Activated CD4-positive, alpha-beta T cell treated with anti-CD3 and anti-CD28 coated beads for 36 hours (primary cell): ENCODE measurements around the gene CDKN2AIP. TPM values are rescaled to one million over a fixed set of nuclear protein-coding genes. Genes with fewer than 3 reads are reported as not detected.

Source experiments
- ATAC-seq: fragments of 200-7000 bp; cut with Tn5 transposase; one replicate; pipeline ENCODE4 v1.10.0; 2021; ENCODE audit warnings: mild to moderate bottlenecking, moderate library complexity
- CTCF ChIA-PET: fragments of 350-600 bp; sonication (Branson Sonifier 250); formaldehyde crosslinking; loops from one replicate; lab custom pipeline; 2021; ENCODE audit warnings: antibody characterized with exemption; lab: Charles Lee
- POLR2A ChIA-PET: fragments of 350-600 bp; sonication (Branson Sonifier 250); formaldehyde crosslinking; loops from one replicate; lab custom pipeline; 2021; ENCODE audit warnings: antibody characterized with exemption, inconsistent platforms; lab: Charles Lee
- DNase-seq: peaks from one replicate; pipeline ENCODE4 v3.0.0-alpha.2; 2020
- H3K27ac Mint-ChIP-seq: one replicate; pipeline ENCODE4 v1.8.0; 2021; ENCODE audit warnings: mixed read lengths
- H3K27me3 Mint-ChIP-seq: one replicate; pipeline ENCODE4 v1.8.0; 2021; ENCODE audit warnings: mixed read lengths
- H3K36me3 Mint-ChIP-seq: one replicate; pipeline ENCODE4 v1.8.0; 2021; ENCODE audit warnings: low read depth, mixed read lengths
- H3K4me1 Mint-ChIP-seq: one replicate; pipeline ENCODE4 v1.8.0; 2021; ENCODE audit warnings: mixed read lengths
- H3K4me3 Mint-ChIP-seq: one replicate; pipeline ENCODE4 v1.8.0; 2021; ENCODE audit warnings: mild to moderate bottlenecking, moderate library complexity, mixed read lengths
- H3K9me3 Mint-ChIP-seq: one replicate; pipeline ENCODE4 v1.8.0; 2021; ENCODE audit warnings: low read depth, mixed read lengths
- intact Hi-C, 2 experiments: fragments of 100-400 bp; cut with DNase I in 1 of 2; cut with micrococcal nuclease in 1 of 2; formaldehyde crosslinking; loops; one replicate each; pipeline versions ENCODE4 v1.14.2 to v1.15.1; 2022 to 2024; cut with DNase I, micrococcal nuclease
- total RNA-seq, 2 experiments: library from RNA; stranded (reverse); gene quantifications; one replicate each; pipeline ENCODE4 v1.2.3, GENCODE V29; 2021

CDKN2AIP gene, protein sequence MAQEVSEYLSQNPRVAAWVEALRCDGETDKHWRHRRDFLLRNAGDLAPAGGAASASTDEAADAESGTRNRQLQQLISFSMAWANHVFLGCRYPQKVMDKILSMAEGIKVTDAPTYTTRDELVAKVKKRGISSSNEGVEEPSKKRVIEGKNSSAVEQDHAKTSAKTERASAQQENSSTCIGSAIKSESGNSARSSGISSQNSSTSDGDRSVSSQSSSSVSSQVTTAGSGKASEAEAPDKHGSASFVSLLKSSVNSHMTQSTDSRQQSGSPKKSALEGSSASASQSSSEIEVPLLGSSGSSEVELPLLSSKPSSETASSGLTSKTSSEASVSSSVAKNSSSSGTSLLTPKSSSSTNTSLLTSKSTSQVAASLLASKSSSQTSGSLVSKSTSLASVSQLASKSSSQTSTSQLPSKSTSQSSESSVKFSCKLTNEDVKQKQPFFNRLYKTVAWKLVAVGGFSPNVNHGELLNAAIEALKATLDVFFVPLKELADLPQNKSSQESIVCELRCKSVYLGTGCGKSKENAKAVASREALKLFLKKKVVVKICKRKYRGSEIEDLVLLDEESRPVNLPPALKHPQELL
- 10 to 100 TPM; 19.4 to 22.8 TPM for total RNA-seq

GRCh38 chr4:183444214-183445096 is at the start of gene CDKN2AIP:
Gene CDKN2AIP (plus strand): TSS chr4:183444636. CDS start chr4:183444798, 162 bp downstream.
- Mint-ChIP-seq H3K27ac (peak within 1 kb of the TSS; percentile 97), H3K27me3 (no peaks in the 10 kb centered on the region), H3K36me3 (peaks cover 36% of the 10 kb centered on the region), H3K4me3 (peak within 1 kb of the TSS; percentile 97), H3K9me3 (no peaks in the 10 kb centered on the region), H3K4me1 (peaks cover 42% of the 10 kb centered on the region)
- intact Hi-C loops = loop anchor here (1.0 to 10.0 kb wide), 11 partner anchors 37 to 1950 kb away; partner anchors contain the start of genes DCTD (in 2 of the 2), RWDD4 (in 2 of the 2), TRAPPC11 (in 2 of the 2) and ANKRD37 (in 1 of the 2)
- ChIA-PET CTCF (interaction anchor here (0.7 to 1.8 kb wide), 5 partner anchors 10 to 1124 kb away, joined by 3 to 8 read pairs (median 4); no protein-coding TSS in a partner anchor), POLR2A (interaction anchor here (0.7 to 2.1 kb wide), 4 partner anchors 10 to 370 kb away, joined by 3 to 6 read pairs (median 4); no protein-coding TSS in a partner anchor)
- DNase-seq = peak; percentile 95
- peak; percentile 87 for ATAC-seq

- DNase-seq = no peak
- ATAC-seq = no peak
- intact Hi-C loops = loop anchor here (5.0 kb wide), 3 partner anchors 48 to 478 kb away; partner anchors contain the start of genes DCTD (in 1 of the 2) and WWC2 (in 1 of the 2)
- no peak overlapping the region for H3K27ac Mint-ChIP-seq
- H3K4me1 Mint-ChIP-seq = peaks cover 26% of the 10 kb centered on the region
- no peak overlapping the region for H3K4me3 Mint-ChIP-seq
- ChIA-PET POLR2A (no interaction called here), CTCF (interaction anchor here (0.8 to 1.3 kb wide), 2 partner anchors 8 to 12 kb away, joined by 3 read pairs; no protein-coding TSS in a partner anchor)
- no peaks in the 10 kb centered on the region for H3K36me3 Mint-ChIP-seq
- H3K27me3 Mint-ChIP-seq = peaks cover 3% of the 10 kb centered on the region
- peaks cover 2% of the 10 kb centered on the region for H3K9me3 Mint-ChIP-seq
Measured at GRCh38 chr4:183395395-183395794, 49.0 kb upstream of the CDKN2AIP start.

- ATAC-seq (peak; percentile 77), DNase-seq (no peak)
- Mint-ChIP-seq H3K4me3 (no peak overlapping the region), H3K4me1 (peaks cover 26% of the 10 kb centered on the region), H3K27me3 (peaks cover 5% of the 10 kb centered on the region), H3K36me3 (no peaks in the 10 kb centered on the region), H3K9me3 (peaks cover 2% of the 10 kb centered on the region), H3K27ac (peak overlapping the region; percentile 32)
- intact Hi-C loops = loop anchor here (5.0 kb wide), 3 partner anchors 49 to 479 kb away; partner anchors contain the start of genes DCTD (in 1 of the 2) and WWC2 (in 1 of the 2)
- ChIA-PET POLR2A (no interaction called here), CTCF (interaction anchor here (0.6 to 1.3 kb wide), 4 partner anchors 7 to 38 kb away, joined by 3 to 4 read pairs (median 3); no protein-coding TSS in a partner anchor)
Measured at GRCh38 chr4:183396227-183396637, 48.2 kb upstream of the CDKN2AIP start.

- intact Hi-C loops = loop anchor here (1.0 to 5.0 kb wide), 6 partner anchors 9 to 481 kb away; partner anchors contain the start of genes DCTD (in 1 of the 2) and WWC2 (in 1 of the 2)
Measured at GRCh38 chr4:183397741-183398297, 46.6 kb upstream of the CDKN2AIP start.

GRCh38 chr4:183398298-183399125 is 45.9 kb upstream of the CDKN2AIP start:
- H3K9me3 Mint-ChIP-seq = peaks cover 2% of the 10 kb centered on the region
- ATAC-seq (peak; percentile 84), DNase-seq (peak; percentile 83)
- ChIA-PET POLR2A (no interaction called here), CTCF (interaction anchor here (0.6 to 1.4 kb wide), 2 partner anchors 9 to 23 kb away, joined by 3 to 7 read pairs; no protein-coding TSS in a partner anchor)
- intact Hi-C loops = loop anchor here (1.0 to 5.0 kb wide), 6 partner anchors 9 to 481 kb away; partner anchors contain the start of genes DCTD (in 1 of the 2) and WWC2 (in 1 of the 2)
- peak overlapping the region; percentile 69 for H3K4me3 Mint-ChIP-seq
- peaks cover 30% of the 10 kb centered on the region for H3K4me1 Mint-ChIP-seq
- peaks cover 5% of the 10 kb centered on the region for H3K27me3 Mint-ChIP-seq
- peak overlapping the region; percentile 90 for H3K27ac Mint-ChIP-seq
- H3K36me3 Mint-ChIP-seq = no peaks in the 10 kb centered on the region

More at GRCh38 chr4:183397741-183398297, 46.6 kb upstream of the CDKN2AIP start:
- ATAC-seq = no peak
- H3K27me3 Mint-ChIP-seq = peaks cover 5% of the 10 kb centered on the region
- H3K36me3 Mint-ChIP-seq = no peaks in the 10 kb centered on the region
- peak overlapping the region; percentile 12 for H3K4me3 Mint-ChIP-seq
- H3K4me1 Mint-ChIP-seq = peaks cover 28% of the 10 kb centered on the region
- peak overlapping the region; percentile 14 for H3K27ac Mint-ChIP-seq
- CTCF ChIA-PET = interaction anchor here (0.6 to 1.4 kb wide), 2 partner anchors 10 to 24 kb away, joined by 3 to 7 read pairs; no protein-coding TSS in a partner anchor
- peaks cover 2% of the 10 kb centered on the region for H3K9me3 Mint-ChIP-seq
- POLR2A ChIA-PET = no interaction called here
- no peak for DNase-seq

DNA sequence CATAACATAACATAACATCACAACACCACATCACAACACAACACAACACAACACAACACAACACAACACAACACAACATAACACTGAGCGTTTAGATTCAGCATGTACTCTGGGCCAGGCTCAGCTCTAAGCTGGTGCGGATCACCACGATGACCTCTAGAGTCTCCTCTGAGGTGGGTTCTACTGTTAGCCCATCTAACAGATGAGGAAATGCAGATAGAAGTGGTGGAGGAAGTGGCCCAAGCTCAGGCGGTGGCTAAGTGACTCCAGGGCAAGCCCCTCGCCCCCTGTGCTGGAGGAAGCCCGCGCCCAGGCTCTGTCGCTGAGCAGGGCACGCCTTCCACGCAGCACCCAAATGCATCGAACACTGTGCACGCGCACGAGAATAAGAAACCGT is 45.3 kb upstream of the CDKN2AIP start:
- ATAC-seq = no peak
- no peak for DNase-seq
- no peak overlapping the region for H3K27ac Mint-ChIP-seq
- peaks cover 5% of the 10 kb centered on the region for H3K27me3 Mint-ChIP-seq
- ChIA-PET CTCF (interaction anchor here (1.4 kb wide), 1 partner anchor 8 kb away, joined by 7 read pairs; no protein-coding TSS in a partner anchor), POLR2A (interaction anchor here (0.6 kb wide), 1 partner anchor 839 kb away, joined by 3 read pairs; no protein-coding TSS in a partner anchor)
- intact Hi-C loops = loop anchor here (2.0 to 5.0 kb wide), 4 partner anchors 52 to 482 kb away; partner anchors contain the start of genes DCTD (in 1 of the 2) and WWC2 (in 1 of the 2)
- H3K4me1 Mint-ChIP-seq = peaks cover 32% of the 10 kb centered on the region
- no peaks in the 10 kb centered on the region for H3K36me3 Mint-ChIP-seq
- H3K9me3 Mint-ChIP-seq = peaks cover 2% of the 10 kb centered on the region
- peak overlapping the region; percentile 69 for H3K4me3 Mint-ChIP-seq

DNA sequence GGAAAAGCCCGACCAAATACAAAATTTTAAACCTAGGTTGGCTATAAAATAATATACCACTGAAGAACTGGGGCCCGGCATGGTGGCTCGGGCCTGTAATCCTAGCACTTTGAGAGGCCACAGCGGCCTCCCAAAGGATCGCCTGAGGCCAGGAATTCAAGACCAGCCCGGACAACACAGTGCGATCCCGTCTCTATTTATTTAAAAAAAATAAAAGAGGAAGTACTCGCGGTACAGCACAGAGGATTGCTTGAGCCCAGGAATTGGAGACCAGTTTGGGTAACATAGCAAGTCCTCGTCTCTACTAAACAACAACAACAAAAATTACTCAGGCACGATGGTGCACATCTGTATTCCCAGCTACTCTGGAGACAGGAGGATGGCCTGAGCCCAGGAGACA is 44.8 kb upstream of the CDKN2AIP start:
- Mint-ChIP-seq H3K9me3 (peaks cover 2% of the 10 kb centered on the region), H3K4me3 (no peak overlapping the region), H3K27me3 (peaks cover 5% of the 10 kb centered on the region), H3K27ac (no peak overlapping the region), H3K36me3 (no peaks in the 10 kb centered on the region), H3K4me1 (peaks cover 32% of the 10 kb centered on the region)
- intact Hi-C loops = loop anchor here (2.0 to 10.0 kb wide), 6 partner anchors 52 to 482 kb away; partner anchors contain the start of genes DCTD (in 1 of the 2) and WWC2 (in 1 of the 2)
- DNase-seq = no peak
- no peak for ATAC-seq
- POLR2A ChIA-PET = interaction anchor here (0.6 kb wide), 1 partner anchor 838 kb away, joined by 3 read pairs; no protein-coding TSS in a partner anchor
- CTCF ChIA-PET = no interaction called here

DNA sequence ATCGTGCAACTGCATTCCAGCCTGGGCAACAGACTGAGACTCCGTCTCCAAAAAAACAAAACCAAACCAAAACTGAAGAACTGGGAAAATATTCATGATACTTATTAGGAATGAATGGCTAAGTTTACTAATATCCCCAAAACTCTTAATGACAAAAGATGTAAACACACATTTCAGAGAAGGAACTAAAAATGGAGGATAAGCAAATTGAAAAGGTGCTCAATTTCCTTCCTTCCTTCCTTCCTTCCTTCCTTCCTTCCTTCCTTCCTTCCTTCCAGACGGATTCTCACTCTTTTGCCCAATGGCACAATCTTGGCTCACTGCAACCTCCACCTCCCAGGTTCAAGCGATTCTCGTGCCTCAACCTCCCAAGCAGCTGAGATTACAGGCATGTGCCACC is 44.4 kb upstream of the CDKN2AIP start:
- H3K27ac Mint-ChIP-seq = no peak overlapping the region
- H3K9me3 Mint-ChIP-seq = peaks cover 2% of the 10 kb centered on the region
- intact Hi-C loops = loop anchor here in 1 of 2 experiments (10.0 kb wide), 2 partner anchors 135 to 325 kb away; no protein-coding TSS in a partner anchor
- peaks cover 32% of the 10 kb centered on the region for H3K4me1 Mint-ChIP-seq
- no peak for ATAC-seq
- H3K27me3 Mint-ChIP-seq = peaks cover 5% of the 10 kb centered on the region
- no peak for DNase-seq
- no peaks in the 10 kb centered on the region for H3K36me3 Mint-ChIP-seq
- ChIA-PET CTCF (no interaction called here), POLR2A (interaction anchor here (0.6 kb wide), 1 partner anchor 838 kb away, joined by 3 read pairs; no protein-coding TSS in a partner anchor)
- H3K4me3 Mint-ChIP-seq = no peak overlapping the region

DNA sequence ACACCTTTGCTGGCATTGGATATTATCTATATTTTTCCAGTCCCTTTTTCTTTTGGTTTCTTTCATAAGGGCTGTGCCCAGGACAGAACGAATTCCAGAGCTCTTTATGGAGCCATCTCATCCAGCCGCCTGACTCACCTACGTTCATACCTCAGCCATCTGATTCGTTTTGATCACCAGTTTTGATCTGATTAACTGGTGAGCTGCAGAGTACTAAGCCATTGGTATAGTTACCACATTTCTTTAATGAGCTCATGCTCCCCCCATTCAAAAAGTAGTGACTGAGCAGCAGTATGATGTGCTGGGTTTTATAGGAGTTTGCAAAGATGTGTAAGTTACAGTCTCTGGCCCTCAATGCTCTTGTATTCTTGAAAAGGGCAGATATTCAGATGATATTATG is 43.0 kb upstream of the CDKN2AIP start:
- CTCF ChIA-PET = interaction anchor here (0.6 to 1.4 kb wide), 4 partner anchors 10 to 328 kb away, joined by 3 read pairs; no protein-coding TSS in a partner anchor
- Mint-ChIP-seq H3K4me1 (peaks cover 29% of the 10 kb centered on the region), H3K27me3 (peaks cover 5% of the 10 kb centered on the region), H3K4me3 (no peak overlapping the region), H3K9me3 (peaks cover 1% of the 10 kb centered on the region), H3K36me3 (no peaks in the 10 kb centered on the region), H3K27ac (no peak overlapping the region)
- intact Hi-C loops = loop anchor here in 1 of 2 experiments (10.0 kb wide), 2 partner anchors 137 to 327 kb away; no protein-coding TSS in a partner anchor
- no peak for ATAC-seq
- DNase-seq = no peak
- POLR2A ChIA-PET = no interaction called here
